ENCODE results near the gene MSX1. TPM values are rescaled to one million over a fixed set of nuclear protein-coding genes. Genes with fewer than 3 reads are reported as not detected.

Gene MSX1
- total RNA-seq, 6 donors from 2014 or later = 1.1 to 16.8 (median 1.8) TPM; not detected in 1

DNA sequence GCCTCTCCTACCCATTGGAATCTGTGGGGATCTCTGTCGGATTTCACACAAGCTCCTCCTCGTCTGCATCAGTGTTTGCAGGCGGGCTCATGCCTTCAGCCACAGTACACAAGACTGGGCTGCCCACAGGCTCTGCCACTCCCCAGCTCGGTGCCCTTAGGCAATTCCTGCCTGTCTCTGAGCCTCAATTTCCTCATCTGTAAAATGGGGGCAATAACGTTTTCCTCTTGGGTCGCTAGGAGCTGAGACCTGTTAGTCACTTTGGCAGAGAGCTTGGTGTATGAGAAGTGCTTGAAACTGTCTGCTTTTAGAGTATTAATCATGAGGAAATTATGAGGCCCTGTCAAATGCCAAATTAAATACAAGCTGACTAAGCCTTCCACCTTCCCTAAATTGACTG, 27.6 kb upstream of the MSX1 start:
- Histone ChIP-seq H3K27me3 (no peaks in the 10 kb centered on the region), H3K36me3 (no peaks in the 10 kb centered on the region), H3K4me3 (no peak overlapping the region), H3K27ac (no peak overlapping the region), H3K4me1 (no peaks in the 10 kb centered on the region), H3K9me3 (no peaks in the 10 kb centered on the region)
- WGBS, 2 donors = 87 to 88% methylated on average over 6 of the region's 6 CpGs
- TF ChIP-seq POLR2AphosphoS5 (IDR thresholded peaks at IDR 0.05) (no peak), POLR2A (IDR thresholded peaks at IDR 0.05) (no peak), EP300 (IDR thresholded peaks at IDR 0.05) (no peak)
- TF ChIP-seq, protein P1, sequence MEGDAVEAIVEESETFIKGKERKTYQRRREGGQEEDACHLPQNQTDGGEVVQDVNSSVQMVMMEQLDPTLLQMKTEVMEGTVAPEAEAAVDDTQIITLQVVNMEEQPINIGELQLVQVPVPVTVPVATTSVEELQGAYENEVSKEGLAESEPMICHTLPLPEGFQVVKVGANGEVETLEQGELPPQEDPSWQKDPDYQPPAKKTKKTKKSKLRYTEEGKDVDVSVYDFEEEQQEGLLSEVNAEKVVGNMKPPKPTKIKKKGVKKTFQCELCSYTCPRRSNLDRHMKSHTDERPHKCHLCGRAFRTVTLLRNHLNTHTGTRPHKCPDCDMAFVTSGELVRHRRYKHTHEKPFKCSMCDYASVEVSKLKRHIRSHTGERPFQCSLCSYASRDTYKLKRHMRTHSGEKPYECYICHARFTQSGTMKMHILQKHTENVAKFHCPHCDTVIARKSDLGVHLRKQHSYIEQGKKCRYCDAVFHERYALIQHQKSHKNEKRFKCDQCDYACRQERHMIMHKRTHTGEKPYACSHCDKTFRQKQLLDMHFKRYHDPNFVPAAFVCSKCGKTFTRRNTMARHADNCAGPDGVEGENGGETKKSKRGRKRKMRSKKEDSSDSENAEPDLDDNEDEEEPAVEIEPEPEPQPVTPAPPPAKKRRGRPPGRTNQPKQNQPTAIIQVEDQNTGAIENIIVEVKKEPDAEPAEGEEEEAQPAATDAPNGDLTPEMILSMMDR (IDR thresholded peaks at IDR 0.05) = no peak
- no peak for ATAC-seq (ENCODE audit: low FRiP score in 2 of 2)
- DNase-seq = no peak

DNA sequence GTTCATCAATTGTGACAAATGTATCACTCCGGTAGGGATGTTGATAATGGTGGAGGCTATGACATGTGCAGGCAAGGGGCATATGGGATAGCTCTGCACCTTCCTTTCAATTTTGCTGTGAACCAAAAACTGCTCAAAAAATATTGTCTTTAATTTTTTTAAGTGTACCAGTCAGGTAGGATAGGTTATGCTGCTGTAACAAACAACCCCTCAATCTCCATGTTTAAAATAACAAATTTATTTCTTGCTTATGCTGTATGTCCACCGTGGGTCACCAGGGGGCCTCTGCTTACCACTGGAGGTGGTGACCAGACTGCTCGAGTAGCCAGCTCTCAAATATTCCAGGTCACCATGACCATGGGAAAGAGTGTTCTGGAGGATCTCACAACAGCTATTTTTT, 23.4 kb upstream of the MSX1 start:
- Histone ChIP-seq H3K27ac (no peak overlapping the region), H3K9me3 (no peaks in the 10 kb centered on the region), H3K4me1 (no peaks in the 10 kb centered on the region), H3K36me3 (no peaks in the 10 kb centered on the region), H3K4me3 (no peak overlapping the region), H3K27me3 (no peaks in the 10 kb centered on the region)
- no peak for DNase-seq
- WGBS, 2 donors = 85% methylated on average over 3 of the region's 3 CpGs
- no peak for ATAC-seq (ENCODE audit: low FRiP score in 2 of 2)
- TF ChIP-seq, protein P1 (IDR thresholded peaks at IDR 0.05) = no peak
- TF ChIP-seq POLR2A (IDR thresholded peaks at IDR 0.05) (no peak), POLR2AphosphoS5 (IDR thresholded peaks at IDR 0.05) (no peak), EP300 (IDR thresholded peaks at IDR 0.05) (no peak)

DNA sequence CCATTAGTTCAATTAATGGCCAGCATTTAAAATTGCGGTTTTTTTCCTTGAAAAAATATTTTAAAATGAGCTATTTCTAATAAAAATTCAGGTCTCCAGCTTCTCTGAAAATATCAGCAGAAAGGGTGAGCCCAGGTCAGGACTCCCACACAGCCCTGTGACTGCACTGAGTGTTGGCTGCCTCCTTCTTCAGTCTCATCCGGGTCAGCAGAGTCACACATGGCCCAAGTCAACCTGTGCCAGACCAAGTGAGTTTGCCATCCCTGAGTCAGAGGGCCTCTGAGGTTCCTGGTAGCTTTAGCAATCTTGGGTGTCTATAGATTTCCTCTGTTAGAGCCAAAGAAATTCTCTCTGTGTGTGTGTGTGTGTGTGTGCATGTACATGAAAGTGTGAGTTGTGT, 22.1 kb upstream of the MSX1 start:
- no peaks in the 10 kb centered on the region for H3K9me3 ChIP-seq

DNA sequence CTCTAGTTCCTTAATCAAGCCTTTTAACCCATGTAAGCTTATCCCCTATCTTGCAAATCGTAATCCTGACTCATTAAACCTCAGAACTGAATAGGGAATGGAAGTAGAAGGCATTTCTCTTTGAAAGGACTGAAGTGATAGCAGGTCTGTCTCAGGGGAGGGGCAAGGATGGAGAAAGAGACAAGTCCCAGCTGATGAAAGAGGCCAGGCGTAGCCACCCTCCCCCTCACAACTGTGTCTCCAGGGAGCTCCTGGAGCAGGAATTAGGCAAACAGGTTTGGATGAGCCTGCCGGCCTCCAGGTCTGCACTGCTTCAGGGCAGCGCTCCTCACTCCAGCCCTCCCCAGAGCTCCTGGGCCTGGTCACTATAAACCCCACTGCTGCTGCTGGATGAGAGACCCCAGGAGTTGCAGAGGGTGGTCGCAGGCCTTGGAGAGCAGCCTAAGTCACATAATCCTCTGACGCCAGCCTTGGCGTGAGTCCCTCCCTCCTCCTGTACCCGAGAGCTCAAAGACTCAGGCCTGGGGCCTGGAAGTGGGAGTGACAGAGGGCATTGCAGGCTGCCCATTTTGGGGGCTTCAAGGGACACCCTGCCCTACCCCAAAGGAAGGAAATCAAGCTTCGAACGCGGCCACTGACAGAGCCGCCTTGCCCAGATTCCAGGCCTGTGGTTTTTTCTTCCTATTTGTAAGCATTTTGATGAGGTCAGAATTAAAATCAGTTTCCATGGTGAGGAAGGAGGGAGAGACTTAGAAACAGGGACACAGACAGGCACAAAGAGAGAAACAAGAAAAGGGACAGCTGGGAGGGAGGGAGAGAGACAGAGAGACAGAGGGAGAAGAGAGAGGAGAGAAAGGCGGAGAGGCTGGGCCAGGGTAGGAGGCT, 21.2 kb upstream of the MSX1 start:
- no peaks in the 10 kb centered on the region for H3K36me3 ChIP-seq
- DNase-seq = no peak
- WGBS, 2 donors = 56 to 68% methylated on average over 10 to 13 of the region's 13 CpGs
- no peaks in the 10 kb centered on the region for H3K4me1 ChIP-seq
- ATAC-seq (ENCODE audit: low FRiP score in 2 of 2) = no peak
- H3K27me3 ChIP-seq = no peaks in the 10 kb centered on the region
- H3K4me3 ChIP-seq = no peak overlapping the region
- no peak overlapping the region for H3K27ac ChIP-seq
- H3K9me3 ChIP-seq = no peaks in the 10 kb centered on the region
- TF ChIP-seq POLR2AphosphoS5 (IDR thresholded peaks at IDR 0.05) (no peak), POLR2A (IDR thresholded peaks at IDR 0.05) (no peak), EP300 (IDR thresholded peaks at IDR 0.05) (no peak)
- TF ChIP-seq, protein P1 (IDR thresholded peaks at IDR 0.05) = no peak

More for the DNA sequence above, 22.1 kb upstream of the MSX1 start:
- TF ChIP-seq POLR2AphosphoS5 (IDR thresholded peaks at IDR 0.05) (no peak), POLR2A (IDR thresholded peaks at IDR 0.05) (no peak), EP300 (IDR thresholded peaks at IDR 0.05) (no peak)
- TF ChIP-seq, protein P1 (IDR thresholded peaks at IDR 0.05) = no peak
- H3K27ac ChIP-seq = no peak overlapping the region
- DNase-seq = no peak
- H3K27me3 ChIP-seq = no peaks in the 10 kb centered on the region
- 80 to 88% methylated on average over 2 of the region's 2 CpGs for WGBS, 2 donors
- no peak overlapping the region for H3K4me3 ChIP-seq
- no peaks in the 10 kb centered on the region for H3K4me1 ChIP-seq
- ATAC-seq (ENCODE audit: low FRiP score in 2 of 2) = no peak
- no peaks in the 10 kb centered on the region for H3K36me3 ChIP-seq

Data from upper lobe of left lung (tissue), 6 donors.